Transverse colon (tissue), 3 donors: Measurements from ENCODE around the gene EHBP1.

Experiments used
- CTCF ChIP-seq, 5 experiments: fragments of 200-600 bp in 3 of 5; fragments of 450-650 bp in 2 of 5; sonication (generic) in 3 of 5; IDR thresholded peaks; 1 replicate in 2 of 5; 2 replicates in 3 of 5; pipeline ENCODE4 v1.5.1; 2016 to 2017; ENCODE audit warnings: antibody characterized with exemption in 5 of 5, inconsistent platforms in 3 of 5, mild to moderate bottlenecking in 2 of 5, moderate library complexity in 1 of 5
- POLR2A ChIP-seq: fragments of 450-650 bp; IDR thresholded peaks from one replicate; pipeline ENCODE4 v1.6.1; 2016; ENCODE audit warnings: antibody characterized with exemption, mild to moderate bottlenecking, moderate library complexity

GRCh38 chr2:62971936-62972335 is 266.4 kb downstream of the EHBP1 start:
- no peak for TF ChIP-seq CTCF (IDR thresholded peaks at IDR 0.05)
- no peak for TF ChIP-seq POLR2A
